ENCODE measurements around the gene XXYLT1. TPM values are rescaled to one million over a fixed set of nuclear protein-coding genes. Genes with fewer than 3 reads are reported as not detected.

XXYLT1 gene
- total RNA-seq, 2 experiments from 2014 or later = 17.2 to 19.6 TPM

DNA sequence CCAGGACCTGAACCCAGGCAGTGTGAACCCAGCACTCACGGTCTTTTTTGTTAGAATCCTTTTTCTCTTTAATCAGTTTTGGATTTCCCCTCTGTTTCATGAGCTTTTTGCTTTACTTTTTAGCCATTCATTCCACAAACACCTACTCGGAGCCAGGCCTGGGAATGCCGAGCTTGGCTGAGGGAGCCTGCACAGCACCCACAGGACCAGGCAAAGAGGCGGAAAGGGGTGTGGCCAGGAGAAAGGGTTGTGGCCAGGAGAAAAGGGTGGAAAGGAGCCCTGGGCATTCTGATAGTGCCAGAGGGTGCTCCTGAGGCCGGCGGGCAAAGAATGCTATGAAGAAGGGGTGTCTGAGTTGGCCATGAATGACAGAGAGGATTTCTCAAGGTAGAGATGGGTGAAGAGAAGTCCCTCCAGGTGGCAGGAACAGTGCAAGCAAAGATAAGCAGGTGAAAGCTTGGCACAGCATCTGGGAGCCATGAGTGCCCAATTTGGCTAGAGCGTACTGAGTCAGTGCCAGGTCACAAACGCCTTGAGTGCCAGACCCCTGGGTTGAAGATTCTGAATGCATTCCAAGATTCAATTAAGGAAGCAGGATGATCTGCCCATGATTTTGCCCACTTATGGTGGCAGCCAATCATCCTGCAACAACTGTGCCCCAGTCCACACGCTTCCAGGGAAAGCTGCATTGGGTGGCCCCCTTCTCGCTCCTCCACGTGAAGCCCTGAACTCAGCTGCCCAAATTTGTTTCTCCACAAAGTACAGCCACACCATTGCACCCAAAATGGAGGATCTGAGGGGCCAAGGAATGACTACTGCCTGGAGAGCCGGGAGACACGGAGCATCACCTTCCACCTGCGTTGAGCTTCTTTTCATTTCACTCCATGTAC, 157.2 kb downstream of the XXYLT1 start:
- H3K4me3 ChIP-seq (ENCODE audit: low read depth, low read length, poor library complexity, severe bottlenecking) = no peak overlapping the region
- H3K27ac ChIP-seq (ENCODE audit: low read depth, low read length, poor library complexity, severe bottlenecking) = no peak overlapping the region
- H3K4me1 ChIP-seq (ENCODE audit: insufficient read depth, low read length, poor library complexity, severe bottlenecking) = no peaks in the 10 kb centered on the region
- no peak overlapping the region for H3K4me2 ChIP-seq (ENCODE audit: low read length)
- CTCF ChIA-PET (ENCODE audit: unreplicated experiment) = interaction anchor here (0.6 to 0.7 kb wide), 2 partner anchors 43 to 270 kb away, joined by 3 read pairs; no protein-coding TSS in a partner anchor
- TF ChIP-seq, protein P1, sequence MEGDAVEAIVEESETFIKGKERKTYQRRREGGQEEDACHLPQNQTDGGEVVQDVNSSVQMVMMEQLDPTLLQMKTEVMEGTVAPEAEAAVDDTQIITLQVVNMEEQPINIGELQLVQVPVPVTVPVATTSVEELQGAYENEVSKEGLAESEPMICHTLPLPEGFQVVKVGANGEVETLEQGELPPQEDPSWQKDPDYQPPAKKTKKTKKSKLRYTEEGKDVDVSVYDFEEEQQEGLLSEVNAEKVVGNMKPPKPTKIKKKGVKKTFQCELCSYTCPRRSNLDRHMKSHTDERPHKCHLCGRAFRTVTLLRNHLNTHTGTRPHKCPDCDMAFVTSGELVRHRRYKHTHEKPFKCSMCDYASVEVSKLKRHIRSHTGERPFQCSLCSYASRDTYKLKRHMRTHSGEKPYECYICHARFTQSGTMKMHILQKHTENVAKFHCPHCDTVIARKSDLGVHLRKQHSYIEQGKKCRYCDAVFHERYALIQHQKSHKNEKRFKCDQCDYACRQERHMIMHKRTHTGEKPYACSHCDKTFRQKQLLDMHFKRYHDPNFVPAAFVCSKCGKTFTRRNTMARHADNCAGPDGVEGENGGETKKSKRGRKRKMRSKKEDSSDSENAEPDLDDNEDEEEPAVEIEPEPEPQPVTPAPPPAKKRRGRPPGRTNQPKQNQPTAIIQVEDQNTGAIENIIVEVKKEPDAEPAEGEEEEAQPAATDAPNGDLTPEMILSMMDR (conservative IDR thresholded peaks at IDR 0.05; ENCODE audit: low read length) = no peak
- TF ChIP-seq EZH2phosphoT487 (IDR thresholded peaks at IDR 0.05; ENCODE audit: borderline replicate concordance, low read depth, low read length) = no peak
- no peaks in the 10 kb centered on the region for H3K36me3 ChIP-seq (ENCODE audit: insufficient read depth, low read length)
- no peaks in the 10 kb centered on the region for H3K9me3 ChIP-seq (ENCODE audit: low read length)
- POLR2A ChIA-PET = no interaction called here
- H4K20me1 ChIP-seq (ENCODE audit: insufficient read depth, low read length) = no peaks in the 10 kb centered on the region
- H2AFZ ChIP-seq (ENCODE audit: low read length) = no peak overlapping the region
- no peaks in the 10 kb centered on the region for H3K9me2 ChIP-seq (ENCODE audit: insufficient read depth, low read length)
- BruUV-seq (replicated peaks) = no TSS peak
- no peaks in the 10 kb centered on the region for H3K79me2 ChIP-seq (ENCODE audit: insufficient read depth, low read depth, low read length)
- no peak for DNase-seq (ENCODE audit: low spot score)
- intact Hi-C loops (cut with micrococcal nuclease; ENCODE audit: unreplicated experiment) = no loop called here

DNA sequence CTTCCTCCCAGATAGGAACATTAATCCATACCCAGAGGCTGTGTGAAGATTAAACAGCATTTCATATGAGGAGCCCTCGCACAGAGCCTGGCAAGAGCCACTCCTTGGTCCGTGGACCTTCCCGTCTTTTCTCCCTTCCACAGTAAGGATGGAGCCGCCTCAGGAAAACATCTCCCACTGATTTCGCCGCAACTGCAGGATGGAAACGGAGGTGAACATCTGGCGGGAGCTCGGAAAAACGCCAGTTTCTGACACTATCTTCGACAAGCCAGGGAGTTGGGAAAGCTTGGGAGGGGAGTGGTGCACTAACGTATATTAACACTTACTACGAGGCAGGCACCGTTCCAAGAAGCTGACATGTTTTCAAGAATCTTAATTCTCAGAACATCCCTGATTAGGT, 157.9 kb downstream of the XXYLT1 start:
- no peak overlapping the region for H3K4me3 ChIP-seq (ENCODE audit: low read depth, low read length, poor library complexity, severe bottlenecking)
- no peak overlapping the region for H3K4me2 ChIP-seq (ENCODE audit: low read length)
- no peak overlapping the region for H2AFZ ChIP-seq (ENCODE audit: low read length)
- H3K27ac ChIP-seq (ENCODE audit: low read depth, low read length, poor library complexity, severe bottlenecking) = no peak overlapping the region
- no peaks in the 10 kb centered on the region for H3K4me1 ChIP-seq (ENCODE audit: insufficient read depth, low read length, poor library complexity, severe bottlenecking)
- H3K9me2 ChIP-seq (ENCODE audit: insufficient read depth, low read length) = no peaks in the 10 kb centered on the region
- DNase-seq (ENCODE audit: low spot score) = no peak
- no peaks in the 10 kb centered on the region for H3K36me3 ChIP-seq (ENCODE audit: insufficient read depth, low read length)
- TF ChIP-seq, protein P1 (conservative IDR thresholded peaks at IDR 0.05; ENCODE audit: low read length) = no peak
- no peak for TF ChIP-seq EZH2phosphoT487 (IDR thresholded peaks at IDR 0.05; ENCODE audit: borderline replicate concordance, low read depth, low read length)
- no peaks in the 10 kb centered on the region for H4K20me1 ChIP-seq (ENCODE audit: insufficient read depth, low read length)
- CTCF ChIA-PET (ENCODE audit: unreplicated experiment) = interaction anchor here (0.6 to 0.7 kb wide), 2 partner anchors 97 to 269 kb away, joined by 3 to 4 read pairs; no protein-coding TSS in a partner anchor
- no peaks in the 10 kb centered on the region for H3K79me2 ChIP-seq (ENCODE audit: insufficient read depth, low read depth, low read length)
- POLR2A ChIA-PET = no interaction called here
- no TSS peak for BruUV-seq (replicated peaks)
- H3K9me3 ChIP-seq (ENCODE audit: low read length) = no peaks in the 10 kb centered on the region
- intact Hi-C loops (cut with micrococcal nuclease; ENCODE audit: unreplicated experiment) = no loop called here

DNA sequence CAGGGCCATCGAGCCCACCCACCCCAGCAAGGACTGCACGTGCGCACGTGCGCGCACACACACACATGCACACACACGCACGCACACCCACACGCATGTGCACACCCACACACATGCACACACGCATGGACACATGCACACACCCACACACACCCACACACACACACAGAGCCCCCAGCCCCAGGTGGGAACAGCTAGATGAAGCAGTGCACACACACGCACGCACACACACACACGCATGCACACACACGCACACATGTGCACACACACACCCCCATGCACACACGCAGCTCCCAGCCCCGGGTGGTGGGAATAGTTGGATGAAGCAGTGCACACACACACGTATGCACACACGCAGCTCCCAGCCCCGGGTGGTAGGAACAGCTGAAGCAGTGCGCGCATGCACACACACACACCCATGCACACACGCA, 158.6 kb downstream of the XXYLT1 start:
- POLR2A ChIA-PET = no interaction called here

More for the DNA sequence above, 158.6 kb downstream of the XXYLT1 start:
- Histone ChIP-seq H3K4me2 (ENCODE audit: low read length) (no peak overlapping the region), H3K9me2 (ENCODE audit: insufficient read depth, low read length) (no peaks in the 10 kb centered on the region), H3K4me3 (ENCODE audit: low read depth, low read length, poor library complexity, severe bottlenecking) (no peak overlapping the region), H4K20me1 (ENCODE audit: insufficient read depth, low read length) (no peaks in the 10 kb centered on the region), H3K27ac (ENCODE audit: low read depth, low read length, poor library complexity, severe bottlenecking) (no peak overlapping the region), H3K36me3 (ENCODE audit: insufficient read depth, low read length) (no peaks in the 10 kb centered on the region), H3K79me2 (ENCODE audit: insufficient read depth, low read depth, low read length) (no peaks in the 10 kb centered on the region), H3K9me3 (ENCODE audit: low read length) (no peaks in the 10 kb centered on the region), H2AFZ (ENCODE audit: low read length) (no peak overlapping the region), H3K4me1 (ENCODE audit: insufficient read depth, low read length, poor library complexity, severe bottlenecking) (no peaks in the 10 kb centered on the region)
- TF ChIP-seq EZH2phosphoT487 (IDR thresholded peaks at IDR 0.05; ENCODE audit: borderline replicate concordance, low read depth, low read length) = no peak
- TF ChIP-seq, protein P1 (conservative IDR thresholded peaks at IDR 0.05; ENCODE audit: low read length) = no peak
- intact Hi-C loops (cut with micrococcal nuclease; ENCODE audit: unreplicated experiment) = no loop called here
- no TSS peak for BruUV-seq (replicated peaks)
- DNase-seq (ENCODE audit: low spot score) = no peak
- CTCF ChIA-PET (ENCODE audit: unreplicated experiment) = interaction anchor here (0.6 kb wide), 1 partner anchor 98 kb away, joined by 4 read pairs; no protein-coding TSS in a partner anchor

Data from OCI-LY7 (cell line).